ENCODE data around the gene AZU1. TPM values are rescaled to one million over a fixed set of nuclear protein-coding genes. Genes with fewer than 3 reads are reported as not detected.

AZU1 gene
- total and polyA plus RNA-seq, 7 donors, result 0.69 TPM; not detected in 6

- H3K27ac ChIP-seq, result peak overlapping the region; percentile 30
- H3K27me3 ChIP-seq (ENCODE audit: insufficient read depth in 3 of 3, low read length in 2 of 3), result no peaks in the 10 kb centered on the region
- H3K4me3 ChIP-seq, result no peak overlapping the region
- intact Hi-C loops (cut with DNase I), result no loop called here
- H3K36me3 ChIP-seq (ENCODE audit: insufficient read depth in 1 of 2, low read depth in 1 of 2), result no peaks in the 10 kb centered on the region
- peak in 1 of 2 donors; percentile 17 for DNase-seq
- peaks cover 12% of the 10 kb centered on the region for H3K4me1 ChIP-seq
- no peaks in the 10 kb centered on the region for H3K9me3 ChIP-seq
- no peak for TF ChIP-seq CTCF (IDR thresholded peaks at IDR 0.05)
- WGBS, 3 donors, result 68 to 81% (median 71%) methylated on average over 6 to 8 of the region's 8 CpGs
- ATAC-seq, result no peak
Observed at GRCh38 chr19:791567-792305, 35.9 kb upstream of the AZU1 start.

- Histone ChIP-seq H3K36me3 (ENCODE audit: insufficient read depth in 1 of 2, low read depth in 1 of 2) (no peaks in the 10 kb centered on the region), H3K9me3 (no peaks in the 10 kb centered on the region), H3K4me1 (peaks cover 12% of the 10 kb centered on the region), H3K4me3 (no peak overlapping the region), H3K27ac (peak overlapping the region; percentile 30), H3K27me3 (ENCODE audit: insufficient read depth in 3 of 3, low read length in 2 of 3) (no peaks in the 10 kb centered on the region)
- DNase-seq (no peak), ATAC-seq (no peak)
- WGBS, 3 donors, result 65 to 73% (median 69%) methylated on average over 16 of the region's 16 CpGs
- intact Hi-C loops (cut with DNase I), result no loop called here
- TF ChIP-seq CTCF (IDR thresholded peaks at IDR 0.05), result no peak
Observed at GRCh38 chr19:792306-792885, 35.2 kb upstream of the AZU1 start.

- Histone ChIP-seq H3K27me3 (ENCODE audit: insufficient read depth in 3 of 3, low read length in 2 of 3) (no peaks in the 10 kb centered on the region), H3K9me3 (no peaks in the 10 kb centered on the region), H3K4me1 (peaks cover 12% of the 10 kb centered on the region), H3K4me3 (no peak overlapping the region), H3K27ac (no peak overlapping the region), H3K36me3 (ENCODE audit: insufficient read depth in 1 of 2, low read depth in 1 of 2) (no peaks in the 10 kb centered on the region)
- 69 to 78% (median 70%) methylated on average over 12 of the region's 12 CpGs for WGBS, 3 donors
- TF ChIP-seq CTCF (IDR thresholded peaks at IDR 0.05), result no peak
- no peak for ATAC-seq
- no peak for DNase-seq
- intact Hi-C loops (cut with DNase I), result no loop called here
Observed at GRCh38 chr19:793806-794205, 33.8 kb upstream of the AZU1 start.

DNA sequence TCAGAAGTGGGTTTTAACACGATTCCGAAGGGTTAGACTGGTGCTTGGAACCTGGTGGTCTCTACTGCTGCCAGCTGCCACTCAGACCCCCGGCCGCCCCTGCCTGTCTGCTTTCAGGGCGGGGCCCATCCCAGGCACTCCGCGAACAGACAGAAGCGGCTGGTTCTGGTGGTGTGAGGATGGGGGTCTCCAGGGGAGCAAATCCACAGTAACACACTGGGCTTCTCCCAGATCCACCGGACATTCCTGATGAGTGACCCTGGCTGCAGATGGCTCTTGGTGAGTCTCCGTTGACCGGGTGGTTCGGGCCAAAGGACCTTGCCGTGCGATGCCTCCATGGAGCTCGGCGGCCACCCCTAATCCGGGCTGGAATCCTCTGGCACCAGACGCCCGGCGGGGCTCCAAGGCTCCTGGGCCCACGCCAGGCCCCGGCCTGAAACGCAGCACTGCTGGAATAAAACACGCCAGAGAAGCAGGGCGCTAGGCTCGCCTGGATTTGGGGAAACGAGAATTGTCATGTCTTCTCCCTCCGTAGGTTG is 32.5 kb upstream of the AZU1 start:
- ATAC-seq, result no peak
- intact Hi-C loops (cut with DNase I), result no loop called here
- H3K4me1 ChIP-seq, result peaks cover 25% of the 10 kb centered on the region
- 32 to 42% (median 39%) methylated on average over 28 of the region's 28 CpGs for WGBS, 3 donors
- DNase-seq, result peak; percentile 60 to 80
- no peak for TF ChIP-seq CTCF (IDR thresholded peaks at IDR 0.05)
- peak overlapping the region; percentile 68 for H3K27ac ChIP-seq
- peaks cover 0 to 11% of the 10 kb centered on the region in 2 donors for H3K36me3 ChIP-seq (ENCODE audit: insufficient read depth in 1 of 2, low read depth in 1 of 2)
- H3K4me3 ChIP-seq, result peak overlapping the region; percentile 73
- no peaks in the 10 kb centered on the region for H3K9me3 ChIP-seq
- H3K27me3 ChIP-seq (ENCODE audit: insufficient read depth in 3 of 3, low read length in 2 of 3), result no peaks in the 10 kb centered on the region
